ENCODE measurements around the gene NAT9. TPM values are rescaled to one million over a fixed set of nuclear protein-coding genes. Genes with fewer than 3 reads are reported as not detected.

Gene NAT9
- polyA plus RNA-seq, 1 experiment, result 33.6 TPM

GRCh38 chr17:74801896-74802295 is 25.8 kb upstream of the NAT9 start:
- H3K27me3 ChIP-seq (ENCODE audit: control insufficient read depth, insufficient read depth, low read length), result no peaks in the 10 kb centered on the region
- no peak overlapping the region for H3K4me3 ChIP-seq (ENCODE audit: low read depth, low read length)
- TF ChIP-seq, protein P1, sequence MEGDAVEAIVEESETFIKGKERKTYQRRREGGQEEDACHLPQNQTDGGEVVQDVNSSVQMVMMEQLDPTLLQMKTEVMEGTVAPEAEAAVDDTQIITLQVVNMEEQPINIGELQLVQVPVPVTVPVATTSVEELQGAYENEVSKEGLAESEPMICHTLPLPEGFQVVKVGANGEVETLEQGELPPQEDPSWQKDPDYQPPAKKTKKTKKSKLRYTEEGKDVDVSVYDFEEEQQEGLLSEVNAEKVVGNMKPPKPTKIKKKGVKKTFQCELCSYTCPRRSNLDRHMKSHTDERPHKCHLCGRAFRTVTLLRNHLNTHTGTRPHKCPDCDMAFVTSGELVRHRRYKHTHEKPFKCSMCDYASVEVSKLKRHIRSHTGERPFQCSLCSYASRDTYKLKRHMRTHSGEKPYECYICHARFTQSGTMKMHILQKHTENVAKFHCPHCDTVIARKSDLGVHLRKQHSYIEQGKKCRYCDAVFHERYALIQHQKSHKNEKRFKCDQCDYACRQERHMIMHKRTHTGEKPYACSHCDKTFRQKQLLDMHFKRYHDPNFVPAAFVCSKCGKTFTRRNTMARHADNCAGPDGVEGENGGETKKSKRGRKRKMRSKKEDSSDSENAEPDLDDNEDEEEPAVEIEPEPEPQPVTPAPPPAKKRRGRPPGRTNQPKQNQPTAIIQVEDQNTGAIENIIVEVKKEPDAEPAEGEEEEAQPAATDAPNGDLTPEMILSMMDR (IDR thresholded peaks at IDR 0.05; ENCODE audit: low read depth, low read length), result no peak
- CTCF ChIA-PET, result no interaction called here
- no peak overlapping the region for H3K27ac ChIP-seq (ENCODE audit: low read depth, low read length)
- H3K9me3 ChIP-seq (ENCODE audit: control insufficient read depth, insufficient read depth, low read length), result no peaks in the 10 kb centered on the region
- no peak for DNase-seq (ENCODE audit: low read depth, low spot score)
- POLR2A ChIA-PET, result no interaction called here

GRCh38 chr17:74800531-74800930 is 24.4 kb upstream of the NAT9 start:
- H3K27ac ChIP-seq (ENCODE audit: low read depth, low read length), result no peak overlapping the region
- DNase-seq (ENCODE audit: low read depth, low spot score), result no peak
- POLR2A ChIA-PET, result no interaction called here
- CTCF ChIA-PET, result no interaction called here
- TF ChIP-seq, protein P1 (IDR thresholded peaks at IDR 0.05; ENCODE audit: low read depth, low read length), result no peak
- no peaks in the 10 kb centered on the region for H3K9me3 ChIP-seq (ENCODE audit: control insufficient read depth, insufficient read depth, low read length)
- H3K4me3 ChIP-seq (ENCODE audit: low read depth, low read length), result no peak overlapping the region
- H3K27me3 ChIP-seq (ENCODE audit: control insufficient read depth, insufficient read depth, low read length), result no peaks in the 10 kb centered on the region

DNA sequence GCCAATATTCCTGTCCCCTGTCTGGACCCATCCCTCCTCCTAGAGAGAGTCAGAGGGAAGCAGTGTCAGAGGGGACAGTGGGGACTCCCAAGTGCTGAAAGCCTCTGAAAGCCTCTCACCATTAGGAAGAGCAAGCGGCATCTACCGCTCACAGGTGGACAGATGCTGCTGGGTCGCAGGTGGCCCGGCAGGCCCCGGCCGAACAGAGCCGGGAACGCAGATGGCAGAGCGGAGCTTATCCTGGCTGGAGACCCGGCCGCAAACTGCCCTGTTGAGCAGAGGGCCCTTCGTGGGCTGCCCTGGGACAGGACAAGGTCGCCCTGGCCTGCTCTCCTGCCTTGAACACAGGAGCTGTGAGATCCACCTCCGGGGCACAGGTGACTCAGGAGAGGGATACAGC is 23.0 kb upstream of the NAT9 start:
- ChIA-PET CTCF (interaction anchor here (0.6 to 1.2 kb wide), 2 partner anchors 8 to 26 kb away, joined by 3 to 4 read pairs; no protein-coding TSS in a partner anchor), POLR2A (no interaction called here)
- Histone ChIP-seq H3K9me3 (ENCODE audit: control insufficient read depth, insufficient read depth, low read length) (no peaks in the 10 kb centered on the region), H3K27me3 (ENCODE audit: control insufficient read depth, insufficient read depth, low read length) (no peaks in the 10 kb centered on the region), H3K4me3 (ENCODE audit: low read depth, low read length) (no peak overlapping the region), H3K27ac (ENCODE audit: low read depth, low read length) (no peak overlapping the region)
- DNase-seq (ENCODE audit: low read depth, low spot score), result no peak
- TF ChIP-seq, protein P1 (IDR thresholded peaks at IDR 0.05; ENCODE audit: low read depth, low read length), result no peak

- CTCF ChIA-PET, result interaction anchor here (0.6 to 1.4 kb wide), 4 partner anchors 26 to 67 kb away, joined by 3 to 6 read pairs (median 3); no protein-coding TSS in a partner anchor
- TF ChIP-seq, protein P1 (IDR thresholded peaks at IDR 0.05; ENCODE audit: low read depth, low read length), result no peak
- DNase-seq (ENCODE audit: low read depth, low spot score), result no peak
- H3K27ac ChIP-seq (ENCODE audit: low read depth, low read length), result no peak overlapping the region
- no peaks in the 10 kb centered on the region for H3K27me3 ChIP-seq (ENCODE audit: control insufficient read depth, insufficient read depth, low read length)
- no peaks in the 10 kb centered on the region for H3K9me3 ChIP-seq (ENCODE audit: control insufficient read depth, insufficient read depth, low read length)
- POLR2A ChIA-PET, result no interaction called here
- H3K4me3 ChIP-seq (ENCODE audit: low read depth, low read length), result no peak overlapping the region
Observed at GRCh38 chr17:74798239-74798707, 22.1 kb upstream of the NAT9 start.

DNA sequence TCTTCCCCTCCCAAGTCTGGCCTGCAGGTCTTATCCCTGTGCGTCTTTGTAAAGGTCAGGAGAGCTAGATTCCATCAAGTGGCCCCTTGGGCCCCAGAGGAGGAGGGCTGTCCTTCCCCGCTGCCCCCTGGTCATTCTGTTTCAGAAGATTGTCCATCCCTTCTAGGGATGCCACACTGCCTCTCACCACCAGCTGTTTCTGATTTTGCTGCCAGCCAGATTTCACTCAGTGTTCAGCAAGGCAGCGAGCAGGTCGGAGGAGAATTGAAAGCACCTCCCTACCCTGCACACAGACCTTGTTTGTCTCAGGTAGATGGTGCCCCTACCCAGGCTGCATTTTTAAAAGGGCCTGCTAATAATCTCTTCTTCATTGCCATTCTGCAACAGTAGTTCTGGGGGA is 21.7 kb upstream of the NAT9 start:
- H3K27me3 ChIP-seq (ENCODE audit: control insufficient read depth, insufficient read depth, low read length), result no peaks in the 10 kb centered on the region
- TF ChIP-seq, protein P1 (IDR thresholded peaks at IDR 0.05; ENCODE audit: low read depth, low read length), result no peak
- POLR2A ChIA-PET, result no interaction called here
- DNase-seq (ENCODE audit: low read depth, low spot score), result no peak
- CTCF ChIA-PET, result interaction anchor here (1.0 to 1.4 kb wide), 3 partner anchors 45 to 67 kb away, joined by 3 to 6 read pairs (median 3); no protein-coding TSS in a partner anchor
- no peak overlapping the region for H3K4me3 ChIP-seq (ENCODE audit: low read depth, low read length)
- H3K9me3 ChIP-seq (ENCODE audit: control insufficient read depth, insufficient read depth, low read length), result no peaks in the 10 kb centered on the region
- H3K27ac ChIP-seq (ENCODE audit: low read depth, low read length), result no peak overlapping the region
